GM15510 (cell line): ENCODE data around the gene GUCY2D.

Source experiments
- POLR2A ChIP-seq: IDR thresholded peaks from 3 replicates; pipeline ENCODE4 v1.6.1; 2011; ENCODE audit warnings: borderline replicate concordance; ENCODE audit not compliant: insufficient read length; ENCODE audit errors: extremely low read depth

GUCY2D gene

GRCh38 chr17:8001976-8002720 lies at the start of gene GUCY2D:
Gene GUCY2D (plus strand): TSS chr17:8002615. CDS start chr17:8003048, 433 bp downstream.
- no peak for TF ChIP-seq POLR2A

GRCh38 chr17:7955414-7956227 lies 46.8 kb upstream of the GUCY2D start:
- no peak for TF ChIP-seq POLR2A

GRCh38 chr17:7956228-7956965 lies 46.0 kb upstream of the GUCY2D start:
- TF ChIP-seq POLR2A = no peak

GRCh38 chr17:7959503-7960253 lies 42.7 kb upstream of the GUCY2D start:
- TF ChIP-seq POLR2A = no peak

- no peak for TF ChIP-seq POLR2A
Observed at GRCh38 chr17:7961421-7961820, 41.0 kb upstream of the GUCY2D start.

GRCh38 chr17:7967751-7968150 lies 34.7 kb upstream of the GUCY2D start:
- TF ChIP-seq POLR2A = no peak

- TF ChIP-seq POLR2A = no peak
Observed at GRCh38 chr17:7969433-7969832, 33.0 kb upstream of the GUCY2D start.

- no peak for TF ChIP-seq POLR2A
Observed at GRCh38 chr17:7971651-7972050, 30.8 kb upstream of the GUCY2D start.

GRCh38 chr17:7972131-7972785 lies 30.2 kb upstream of the GUCY2D start:
- no peak for TF ChIP-seq POLR2A

GRCh38 chr17:7974638-7975131 lies 27.7 kb upstream of the GUCY2D start:
- TF ChIP-seq POLR2A = no peak

GRCh38 chr17:7977039-7977438 lies 25.4 kb upstream of the GUCY2D start:
- no peak for TF ChIP-seq POLR2A

- no peak for TF ChIP-seq POLR2A
Observed at GRCh38 chr17:7977805-7978204, 24.6 kb upstream of the GUCY2D start.

- no peak for TF ChIP-seq POLR2A
Observed at GRCh38 chr17:7982173-7982572, 20.2 kb upstream of the GUCY2D start.

- TF ChIP-seq POLR2A = no peak
Observed at GRCh38 chr17:7982666-7983065, 19.7 kb upstream of the GUCY2D start.
